PC-3 (cell line): Measurements from ENCODE around the gene CTNNA3.

ENCODE experiments used
- EZH2 ChIP-seq: fragments of 300-600 bp; sonication (generic); IDR thresholded peaks from one replicate; pipeline ENCODE4 v1.6.1; 2017; ENCODE audit warnings: antibody characterized with exemption, mild to moderate bottlenecking, low read length; ENCODE audit not compliant: unreplicated experiment
- TF ChIP-seq, protein P1 (sequence below): fragments of 300-600 bp; sonication (generic); conservative IDR thresholded peaks from 2 replicates; pipeline ENCODE4 v1.5.1; 2017; ENCODE audit warnings: antibody characterized with exemption, low read depth, mild to moderate bottlenecking, low read length

DNA sequence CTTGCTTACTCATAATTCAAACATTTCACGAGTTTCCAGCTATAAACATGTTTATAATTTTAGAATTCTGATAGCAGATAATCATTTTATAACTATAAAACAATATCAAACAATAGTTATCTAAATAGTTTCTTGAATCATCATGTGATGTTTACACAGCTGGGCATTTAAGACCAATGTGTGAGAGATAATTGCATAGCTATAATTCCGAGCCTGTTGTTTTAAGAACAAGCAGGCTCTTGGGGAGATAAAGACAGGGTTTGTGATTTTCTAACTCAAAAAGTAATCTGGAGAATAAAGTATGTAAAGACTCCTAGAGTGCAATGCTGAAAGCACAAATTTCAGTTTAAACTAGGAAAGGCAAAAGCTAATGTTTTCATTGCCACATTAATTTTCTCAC, 439.0 kb downstream of the CTNNA3 start:
- TF ChIP-seq, protein P1, sequence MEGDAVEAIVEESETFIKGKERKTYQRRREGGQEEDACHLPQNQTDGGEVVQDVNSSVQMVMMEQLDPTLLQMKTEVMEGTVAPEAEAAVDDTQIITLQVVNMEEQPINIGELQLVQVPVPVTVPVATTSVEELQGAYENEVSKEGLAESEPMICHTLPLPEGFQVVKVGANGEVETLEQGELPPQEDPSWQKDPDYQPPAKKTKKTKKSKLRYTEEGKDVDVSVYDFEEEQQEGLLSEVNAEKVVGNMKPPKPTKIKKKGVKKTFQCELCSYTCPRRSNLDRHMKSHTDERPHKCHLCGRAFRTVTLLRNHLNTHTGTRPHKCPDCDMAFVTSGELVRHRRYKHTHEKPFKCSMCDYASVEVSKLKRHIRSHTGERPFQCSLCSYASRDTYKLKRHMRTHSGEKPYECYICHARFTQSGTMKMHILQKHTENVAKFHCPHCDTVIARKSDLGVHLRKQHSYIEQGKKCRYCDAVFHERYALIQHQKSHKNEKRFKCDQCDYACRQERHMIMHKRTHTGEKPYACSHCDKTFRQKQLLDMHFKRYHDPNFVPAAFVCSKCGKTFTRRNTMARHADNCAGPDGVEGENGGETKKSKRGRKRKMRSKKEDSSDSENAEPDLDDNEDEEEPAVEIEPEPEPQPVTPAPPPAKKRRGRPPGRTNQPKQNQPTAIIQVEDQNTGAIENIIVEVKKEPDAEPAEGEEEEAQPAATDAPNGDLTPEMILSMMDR, result no peak
- TF ChIP-seq EZH2, result no peak
